Mammary epithelial cell (primary cell): ENCODE data around the gene PDGFB.

Experiments used
- EZH2 ChIP-seq: IDR thresholded peaks from 2 replicates; pipeline ENCODE4 v1.6.1; 2012; ENCODE audit warnings: low read length, inconsistent platforms, borderline replicate concordance
- TF ChIP-seq, protein P1 (sequence below), 2 donors: IDR thresholded peaks in 1 of 2; conservative IDR thresholded peaks in 1 of 2; 2 replicates each; pipeline ENCODE4 v1.5.1; 2011 to 2012; ENCODE audit warnings: inconsistent platforms in 2 of 2, low read length in 2 of 2, mild to moderate bottlenecking in 2 of 2, control low read depth in 1 of 2, low read depth in 1 of 2; ENCODE audit not compliant: insufficient read depth in 1 of 2; ENCODE audit errors: extremely low read depth in 1 of 2

GRCh38 chr22:39197578-39197977 lies 47.2 kb downstream of the PDGFB start:
- TF ChIP-seq, protein P1, sequence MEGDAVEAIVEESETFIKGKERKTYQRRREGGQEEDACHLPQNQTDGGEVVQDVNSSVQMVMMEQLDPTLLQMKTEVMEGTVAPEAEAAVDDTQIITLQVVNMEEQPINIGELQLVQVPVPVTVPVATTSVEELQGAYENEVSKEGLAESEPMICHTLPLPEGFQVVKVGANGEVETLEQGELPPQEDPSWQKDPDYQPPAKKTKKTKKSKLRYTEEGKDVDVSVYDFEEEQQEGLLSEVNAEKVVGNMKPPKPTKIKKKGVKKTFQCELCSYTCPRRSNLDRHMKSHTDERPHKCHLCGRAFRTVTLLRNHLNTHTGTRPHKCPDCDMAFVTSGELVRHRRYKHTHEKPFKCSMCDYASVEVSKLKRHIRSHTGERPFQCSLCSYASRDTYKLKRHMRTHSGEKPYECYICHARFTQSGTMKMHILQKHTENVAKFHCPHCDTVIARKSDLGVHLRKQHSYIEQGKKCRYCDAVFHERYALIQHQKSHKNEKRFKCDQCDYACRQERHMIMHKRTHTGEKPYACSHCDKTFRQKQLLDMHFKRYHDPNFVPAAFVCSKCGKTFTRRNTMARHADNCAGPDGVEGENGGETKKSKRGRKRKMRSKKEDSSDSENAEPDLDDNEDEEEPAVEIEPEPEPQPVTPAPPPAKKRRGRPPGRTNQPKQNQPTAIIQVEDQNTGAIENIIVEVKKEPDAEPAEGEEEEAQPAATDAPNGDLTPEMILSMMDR (conservative IDR thresholded peaks at IDR 0.05 in 1 of 2, IDR thresholded peaks at IDR 0.05 in 1 of 2; ENCODE audit: extremely low read depth in 1 of 2, insufficient read depth in 1 of 2, low read depth in 1 of 2, low read length in 2 of 2): no peak
- no peak for TF ChIP-seq EZH2
